Measurements from ENCODE around the gene ARL15. TPM values are rescaled to one million over a fixed set of nuclear protein-coding genes. Genes with fewer than 3 reads are reported as not detected.

The ARL15 gene
- total and polyA plus RNA-seq, 2 of the 8 experiments (the other 6 are each of a cell fraction or from before 2014, with no cell fraction given) = 9.9 to 21.2 TPM

DNA sequence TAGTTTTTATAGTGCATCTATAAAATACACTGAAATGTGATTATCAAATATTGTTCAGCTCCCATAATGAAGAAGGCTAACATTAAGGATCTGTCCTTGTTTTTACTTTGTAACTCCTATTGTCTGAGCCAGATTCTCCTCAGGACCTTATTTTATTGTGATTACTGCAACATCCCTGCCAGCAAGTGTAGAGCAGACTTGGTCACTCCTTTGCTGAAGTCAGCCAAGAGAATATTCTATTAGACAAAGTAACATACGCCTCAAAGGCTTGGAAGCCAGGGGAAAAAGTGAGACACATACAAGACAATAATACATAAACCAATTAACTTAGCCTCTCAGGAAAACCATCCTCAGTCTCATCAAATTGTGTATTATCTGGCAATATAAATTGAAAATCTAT, 269.6 kb downstream of the ARL15 start:
- Histone ChIP-seq H3K4ac (replicated peaks; ENCODE audit: insufficient read length, low read depth, low read length) (no peak overlapping the region), H4K20me1 (replicated peaks in 1 of 2; ENCODE audit: control insufficient read depth in 1 of 2, insufficient read depth in 2 of 2, low read length in 2 of 2) (no peaks in the 10 kb centered on the region), H2AFZ (ENCODE audit: low read length) (no peak overlapping the region), H3K18ac (ENCODE audit: extremely low read depth, low read length) (no peak overlapping the region), H3K4me2 (ENCODE audit: insufficient read depth in 1 of 2, low read depth in 2 of 2, low read length in 2 of 2) (no peak overlapping the region), H2BK20ac (ENCODE audit: low read length) (no peak overlapping the region), H3K23me2 (ENCODE audit: low read depth, low read length) (no peaks in the 10 kb centered on the region), H4K8ac (ENCODE audit: extremely low read depth, insufficient read depth, low read length) (no peak overlapping the region), H3K27me3 (replicated peaks in 1 of 4; ENCODE audit: control insufficient read depth in 3 of 4, extremely low read depth in 1 of 4, insufficient read depth in 3 of 4, low read length in 3 of 4) (no peaks in the 10 kb centered on the region), H3K27ac (ENCODE audit: low read depth, low read length) (no peak overlapping the region), H4K91ac (replicated peaks; ENCODE audit: insufficient read length, low read length) (no peak overlapping the region), H2BK12ac (ENCODE audit: low read depth, low read length) (no peak overlapping the region), H4K5ac (ENCODE audit: insufficient read length, low read depth, low read length) (no peak overlapping the region), H3K36me3 (ENCODE audit: control insufficient read depth in 2 of 4, insufficient read depth in 4 of 4, low read length in 3 of 4) (no peaks in the 10 kb centered on the region), H2AK5ac (ENCODE audit: low read depth, low read length) (no peak overlapping the region), H3K79me1 (ENCODE audit: low read depth, low read length) (no peaks in the 10 kb centered on the region), H3K23ac (ENCODE audit: insufficient read length) (no peak overlapping the region), H3K9me3 (ENCODE audit: insufficient read depth in 2 of 2, low read depth in 1 of 2, low read length in 1 of 2) (no peaks in the 10 kb centered on the region), H2BK5ac (ENCODE audit: low read depth, low read length) (no peak overlapping the region), H3K4me1 (replicated peaks in 1 of 4; ENCODE audit: control insufficient read depth in 3 of 4, insufficient read depth in 4 of 4, low read length in 3 of 4) (peaks cover 0 to 3% (median 0%) of the 10 kb centered on the region in 4 experiments; a peak in 1 of 7 replicates), H3K4me3 (ENCODE audit: extremely low read depth in 1 of 4, insufficient read depth in 2 of 4, low read depth in 3 of 4, low read length in 4 of 4) (no peak overlapping the region), H3K56ac (replicated peaks; ENCODE audit: insufficient read length, low read depth, low read length) (no peak overlapping the region), H3K79me2 (ENCODE audit: control insufficient read depth in 1 of 2, insufficient read depth in 2 of 2, low read length in 2 of 2) (no peaks in the 10 kb centered on the region), H2BK120ac (replicated peaks; ENCODE audit: low read depth, low read length) (no peak overlapping the region), H2BK15ac (ENCODE audit: low read length) (no peak overlapping the region), H3K14ac (ENCODE audit: insufficient read length) (no peak overlapping the region), H3K9ac (replicated peaks in 1 of 4; ENCODE audit: extremely low read depth in 1 of 4, low read depth in 3 of 4, low read length in 3 of 4) (no peak overlapping the region)
- WGBS, 2 experiments (ENCODE audit: extremely low coverage in 1 of 2, insufficient coverage in 1 of 2, insufficient read length in 1 of 2, insufficient replicate concordance in 2 of 2, low coverage in 1 of 2, low lambda C conversion rate in 2 of 2, missing lambda C conversion rate in 1 of 2) = 93% methylated on average over 1 of the region's 1 CpG; no CpG with 5 or more reads in 1 of the 2 experiments
- no peak for FAIRE-seq
- DNase-seq (ENCODE audit: low read depth in 1 of 2, low spot score in 2 of 2) = no peak
- CTCF ChIA-PET (ENCODE audit: partially characterized antibody) = interaction anchor here (0.9 kb wide), 1 partner anchor 10 kb away, joined by 3 read pairs; no protein-coding TSS in a partner anchor
- POLR2A ChIA-PET (ENCODE audit: partially characterized antibody) = interaction anchor here (0.6 kb wide), 1 partner anchor 1135 kb away, joined by 3 read pairs; no protein-coding TSS in a partner anchor
- no peak for TF ChIP-seq RFX5 (IDR thresholded peaks at IDR 0.05; ENCODE audit: borderline replicate concordance, low read depth, low read length)
- no peak for TF ChIP-seq EZH2 (IDR thresholded peaks at IDR 0.05; ENCODE audit: low read depth, low read length, severe bottlenecking)
- no peak for TF ChIP-seq RNF2 (IDR thresholded peaks at IDR 0.05; ENCODE audit: borderline replicate concordance, low read depth, low read length, missing control alignments, poor library complexity, severe bottlenecking)

Data from H1 (cell line).